Colonic mucosa (tissue), 4 donors: ENCODE data around the gene IMPG1. TPM values are rescaled to one million over a fixed set of nuclear protein-coding genes. Genes with fewer than 3 reads are reported as not detected.

Experiments used
- DNase-seq: peaks from one replicate; pipeline ENCODE4 v3.0.0-alpha.2; 2020
- H3K27ac ChIP-seq: fragments of 200-600 bp; one replicate; pipeline ENCODE4 v1.8.0; 2021
- H3K27me3 ChIP-seq: fragments of 200-600 bp; one replicate; pipeline ENCODE4 v1.8.0; 2021
- H3K36me3 ChIP-seq: fragments of 200-600 bp; one replicate; pipeline ENCODE4 v1.8.0; 2021
- H3K4me1 ChIP-seq: fragments of 200-600 bp; one replicate; pipeline ENCODE4 v1.8.0; 2021; ENCODE audit warnings: mild to moderate bottlenecking
- H3K4me3 ChIP-seq: fragments of 200-600 bp; one replicate; pipeline ENCODE4 v1.8.0; 2021
- H3K9ac ChIP-seq, 2 donors: one replicate each; pipeline ENCODE4 v1.7.0; 2013; ENCODE audit warnings: control low read depth in 2 of 2, low read depth in 2 of 2, low read length in 2 of 2
- H3K9me3 ChIP-seq: fragments of 200-600 bp; one replicate; pipeline ENCODE4 v1.8.0; 2021
- CTCF ChIP-seq: fragments of 200-600 bp; IDR thresholded peaks from one replicate; pipeline ENCODE4 v1.8.0; 2022; ENCODE audit warnings: antibody characterized with exemption, mild to moderate bottlenecking
- intact Hi-C: fragments of 100-400 bp; cut with DNase I; formaldehyde crosslinking; loops from one replicate; pipeline ENCODE4 v1.14.1; 2022
- total RNA-seq, 2 donors: library from RNA; stranded (reverse); fragmentation: NEBNext Ultra II Directional in 1 of 2; extraction: Animal tissue kit (Norgen Biotek cat#: 25700) in 1 of 2; gene quantifications; one replicate each; pipeline ENCODE4 v1.2.1, GENCODE V29; 2021
- donor health status: healthy.
- donor health status: DM: no; HTN: no; CAD: no.
- donor health status: DM: no; HTN: no; CAD: no.

IMPG1 gene
- not detected for total RNA-seq

- intact Hi-C loops, result no loop called here
- DNase-seq, result no peak
- Histone ChIP-seq H3K36me3 (no peaks in the 10 kb centered on the region), H3K27ac (no peak within 1 kb of the TSS), H3K4me1 (no peaks in the 10 kb centered on the region), H3K4me3 (no peak within 1 kb of the TSS), H3K27me3 (no peaks in the 10 kb centered on the region), H3K9me3 (no peaks in the 10 kb centered on the region), H3K9ac (no peak within 1 kb of the TSS)
- TF ChIP-seq CTCF, result no peak
Observed at GRCh38 chr6:76072562-76072961, at the start of gene IMPG1. Gene IMPG1 (minus strand): TSS chr6:76072662. CDS start chr6:76072488, 174 bp downstream.

- Histone ChIP-seq H3K36me3 (no peaks in the 10 kb centered on the region), H3K9me3 (no peaks in the 10 kb centered on the region), H3K4me3 (no peak overlapping the region), H3K9ac (no peak overlapping the region), H3K27ac (no peak overlapping the region), H3K4me1 (no peaks in the 10 kb centered on the region), H3K27me3 (no peaks in the 10 kb centered on the region)
- intact Hi-C loops, result no loop called here
- no peak for TF ChIP-seq CTCF
- no peak for DNase-seq
Observed at GRCh38 chr6:76120302-76120701, 47.8 kb upstream of the IMPG1 start.

- no peaks in the 10 kb centered on the region for H3K9me3 ChIP-seq
- DNase-seq, result no peak
- H3K36me3 ChIP-seq, result no peaks in the 10 kb centered on the region
- no peak overlapping the region for H3K27ac ChIP-seq
- no peak overlapping the region for H3K9ac ChIP-seq
- no peaks in the 10 kb centered on the region for H3K27me3 ChIP-seq
- TF ChIP-seq CTCF, result no peak
- intact Hi-C loops, result no loop called here
- H3K4me1 ChIP-seq, result no peaks in the 10 kb centered on the region
- no peak overlapping the region for H3K4me3 ChIP-seq
Observed at GRCh38 chr6:76073281-76073680, 819 bp upstream of the IMPG1 start.

GRCh38 chr6:76057469-76057868, 15.0 kb downstream of the IMPG1 start:
- H3K9ac ChIP-seq, result no peak overlapping the region
- intact Hi-C loops, result no loop called here

GRCh38 chr6:76052314-76052713, 20.1 kb downstream of the IMPG1 start:
- no peak overlapping the region for H3K4me3 ChIP-seq
- H3K4me1 ChIP-seq, result no peaks in the 10 kb centered on the region
- no peak for DNase-seq
- H3K9me3 ChIP-seq, result no peaks in the 10 kb centered on the region
- H3K9ac ChIP-seq, result no peak overlapping the region
- no peaks in the 10 kb centered on the region for H3K27me3 ChIP-seq
- intact Hi-C loops, result no loop called here
- TF ChIP-seq CTCF, result no peak
- H3K27ac ChIP-seq, result no peak overlapping the region
- H3K36me3 ChIP-seq, result no peaks in the 10 kb centered on the region

More at GRCh38 chr6:76057469-76057868, 15.0 kb downstream of the IMPG1 start:
- no peaks in the 10 kb centered on the region for H3K36me3 ChIP-seq
- H3K4me1 ChIP-seq, result no peaks in the 10 kb centered on the region
- no peak for TF ChIP-seq CTCF
- no peaks in the 10 kb centered on the region for H3K27me3 ChIP-seq
- H3K4me3 ChIP-seq, result no peak overlapping the region
- DNase-seq, result no peak
- no peaks in the 10 kb centered on the region for H3K9me3 ChIP-seq
- H3K27ac ChIP-seq, result no peak overlapping the region

GRCh38 chr6:76043690-76044089, 28.8 kb downstream of the IMPG1 start:
- H3K9me3 ChIP-seq, result no peaks in the 10 kb centered on the region
- no peaks in the 10 kb centered on the region for H3K4me1 ChIP-seq
- H3K36me3 ChIP-seq, result no peaks in the 10 kb centered on the region
- no peak for DNase-seq
- no peak for TF ChIP-seq CTCF
- no peak overlapping the region for H3K27ac ChIP-seq
- no peak overlapping the region for H3K9ac ChIP-seq
- no peak overlapping the region for H3K4me3 ChIP-seq
- H3K27me3 ChIP-seq, result no peaks in the 10 kb centered on the region
- intact Hi-C loops, result no loop called here
